8988T (cell line): ENCODE data around the gene SLC22A31.

Experiments used
- DNase-seq: peaks from one replicate; pipeline ENCODE4 v3.0.0; 2011

Gene SLC22A31

GRCh38 chr16:89147085-89147817, 53.1 kb downstream of the SLC22A31 start:
- no peak for DNase-seq

DNA sequence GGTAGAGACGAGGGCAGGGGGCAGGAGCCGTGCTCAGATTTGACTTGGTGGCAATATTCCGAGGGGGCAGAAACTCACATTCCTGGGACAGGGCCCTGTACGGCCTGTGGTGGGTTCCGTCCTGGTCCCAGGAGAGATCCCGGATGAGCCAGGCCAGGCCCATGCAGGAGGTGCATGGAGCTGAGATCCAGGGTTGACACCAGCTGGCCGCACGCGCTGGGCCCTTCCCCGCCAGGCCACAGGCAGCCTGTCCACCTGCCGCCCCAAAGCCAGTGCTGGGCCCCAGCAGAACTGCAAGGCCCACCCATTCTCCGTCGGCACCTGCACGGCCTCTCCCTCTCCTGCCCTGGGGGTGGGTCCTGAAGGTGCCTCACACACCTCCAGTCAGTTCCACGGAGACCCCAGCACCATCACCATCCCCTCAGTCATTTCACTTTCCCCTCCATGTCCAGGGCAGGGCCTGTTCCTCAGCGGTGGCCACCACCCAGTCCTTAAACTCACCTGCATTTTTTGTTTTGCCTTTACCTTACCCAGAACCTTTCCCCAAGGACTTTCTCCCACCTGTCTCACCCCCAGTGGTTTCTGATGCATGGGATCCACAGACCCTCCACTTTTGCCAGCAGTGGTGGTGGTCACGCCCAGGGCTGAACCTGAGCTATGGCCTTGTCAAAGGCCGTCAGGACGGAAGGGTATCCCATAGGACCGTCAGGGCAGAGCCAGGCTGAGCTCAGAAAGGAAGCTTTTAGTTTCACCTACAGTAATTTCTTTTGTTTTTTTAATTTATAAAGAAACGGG, 53.9 kb downstream of the SLC22A31 start:
- DNase-seq, result no peak
